ENCODE data around the gene HIF3A. TPM values are rescaled to one million over a fixed set of nuclear protein-coding genes. Genes with fewer than 3 reads are reported as not detected.
"Not testable (repeated sequence)": the region's sequence is repeated elsewhere in the genome, so short reads cannot be mapped to it uniquely, and the experiment has no call there.

The HIF3A gene
- total RNA-seq, 1 donor from 2014 or later = 12.6 TPM

- H3K36me3 ChIP-seq (ENCODE audit: insufficient read depth, low read length) = no peaks in the 10 kb centered on the region
- peaks cover 8% of the 10 kb centered on the region for H3K9me3 ChIP-seq (ENCODE audit: insufficient read depth, low read depth, low read length)
- H3K4me3 ChIP-seq (ENCODE audit: insufficient read depth, low read depth, low read length) = no peak overlapping the region
- peaks cover 40% of the 10 kb centered on the region for H3K36me3 Mint-ChIP-seq (ENCODE audit: low read depth, unreplicated experiment)
- H3K27ac Mint-ChIP-seq (ENCODE audit: unreplicated experiment) = no peak overlapping the region
- H3K27me3 ChIP-seq (ENCODE audit: insufficient read depth, low read length) = no peaks in the 10 kb centered on the region
- no peak overlapping the region for H3K27ac ChIP-seq (ENCODE audit: low read depth, low read length)
- no peak overlapping the region for H3K4me3 Mint-ChIP-seq (ENCODE audit: unreplicated experiment)
- DNase-seq (ENCODE audit: low read depth) (no peak), FAIRE-seq (no peak)
- H3K27me3 Mint-ChIP-seq (ENCODE audit: low read depth, unreplicated experiment) = no peaks in the 10 kb centered on the region
- no peaks in the 10 kb centered on the region for H3K4me1 ChIP-seq (ENCODE audit: insufficient read depth, low read length)
- H3K4me1 Mint-ChIP-seq (ENCODE audit: low read depth, unreplicated experiment) = no peaks in the 10 kb centered on the region
- no peaks in the 10 kb centered on the region for H4K20me1 ChIP-seq (ENCODE audit: insufficient read depth, low read length)
- H3K9me3 Mint-ChIP-seq (ENCODE audit: unreplicated experiment) = peaks cover 19% of the 10 kb centered on the region
- no peak overlapping the region for H2AFZ ChIP-seq (ENCODE audit: low read depth, low read length)
- no peaks in the 10 kb centered on the region for H3K79me2 ChIP-seq (ENCODE audit: insufficient read depth, low read length)
- TF ChIP-seq CTCF (IDR thresholded peaks at IDR 0.05; ENCODE audit: insufficient read depth, low read depth, low read length) (no peak), EZH2 (IDR thresholded peaks at IDR 0.05; ENCODE audit: insufficient read depth, low read length) (no peak)
- H3K9ac ChIP-seq (ENCODE audit: low read length) = no peak overlapping the region
- H3K4me2 ChIP-seq (ENCODE audit: low read length) = no peak overlapping the region
Observed at GRCh38 chr19:46321653-46322052, 24.8 kb downstream of the HIF3A start.

GRCh38 chr19:46323227-46323626 lies 26.4 kb downstream of the HIF3A start:
- not testable (repeated sequence) for H4K20me1 ChIP-seq (ENCODE audit: insufficient read depth, low read length); H3K4me1 Mint-ChIP-seq (ENCODE audit: low read depth, unreplicated experiment); H3K27me3 Mint-ChIP-seq (ENCODE audit: low read depth, unreplicated experiment); H3K4me1 ChIP-seq (ENCODE audit: insufficient read depth, low read length); FAIRE-seq; H3K4me3 ChIP-seq (ENCODE audit: insufficient read depth, low read depth, low read length); H3K36me3 ChIP-seq (ENCODE audit: insufficient read depth, low read length); H3K79me2 ChIP-seq (ENCODE audit: insufficient read depth, low read length); H3K27me3 ChIP-seq (ENCODE audit: insufficient read depth, low read length); H3K4me2 ChIP-seq (ENCODE audit: low read length); H3K27ac ChIP-seq (ENCODE audit: low read depth, low read length); H3K4me3 Mint-ChIP-seq (ENCODE audit: unreplicated experiment); H3K27ac Mint-ChIP-seq (ENCODE audit: unreplicated experiment); DNase-seq (ENCODE audit: low read depth); H3K9ac ChIP-seq (ENCODE audit: low read length); H2AFZ ChIP-seq (ENCODE audit: low read depth, low read length)
- peaks cover 17% of the 10 kb centered on the region for H3K9me3 ChIP-seq (ENCODE audit: insufficient read depth, low read depth, low read length)
- H3K9me3 Mint-ChIP-seq (ENCODE audit: unreplicated experiment) = peaks cover 27% of the 10 kb centered on the region
- H3K36me3 Mint-ChIP-seq (ENCODE audit: low read depth, unreplicated experiment) = peaks cover 46% of the 10 kb centered on the region

- no peak for FAIRE-seq
Observed at GRCh38 chr19:46324277-46324676, 27.4 kb downstream of the HIF3A start.

More at GRCh38 chr19:46324277-46324676, 27.4 kb downstream of the HIF3A start:
- Histone ChIP-seq H3K27me3 (ENCODE audit: insufficient read depth, low read length) (no peaks in the 10 kb centered on the region), H3K79me2 (ENCODE audit: insufficient read depth, low read length) (no peaks in the 10 kb centered on the region), H3K4me1 (ENCODE audit: insufficient read depth, low read length) (no peaks in the 10 kb centered on the region), H3K27ac (ENCODE audit: low read depth, low read length) (no peak overlapping the region), H3K4me3 (ENCODE audit: insufficient read depth, low read depth, low read length) (no peak overlapping the region), H3K9me3 (ENCODE audit: insufficient read depth, low read depth, low read length) (peaks cover 17% of the 10 kb centered on the region), H3K9ac (ENCODE audit: low read length) (no peak overlapping the region), H3K4me2 (ENCODE audit: low read length) (no peak overlapping the region), H2AFZ (ENCODE audit: low read depth, low read length) (no peak overlapping the region), H4K20me1 (ENCODE audit: insufficient read depth, low read length) (no peaks in the 10 kb centered on the region), H3K36me3 (ENCODE audit: insufficient read depth, low read length) (no peaks in the 10 kb centered on the region)
- no peak for TF ChIP-seq CTCF (IDR thresholded peaks at IDR 0.05; ENCODE audit: insufficient read depth, low read depth, low read length)
- no peak for TF ChIP-seq EZH2 (IDR thresholded peaks at IDR 0.05; ENCODE audit: insufficient read depth, low read length)
- Mint-ChIP-seq H3K36me3 (ENCODE audit: low read depth, unreplicated experiment) (peaks cover 49% of the 10 kb centered on the region), H3K4me3 (ENCODE audit: unreplicated experiment) (no peak overlapping the region), H3K4me1 (ENCODE audit: low read depth, unreplicated experiment) (no peaks in the 10 kb centered on the region), H3K27ac (ENCODE audit: unreplicated experiment) (no peak overlapping the region), H3K9me3 (ENCODE audit: unreplicated experiment) (peaks cover 29% of the 10 kb centered on the region), H3K27me3 (ENCODE audit: low read depth, unreplicated experiment) (no peaks in the 10 kb centered on the region)
- no peak for DNase-seq (ENCODE audit: low read depth)

Data from astrocyte (in vitro differentiated cells and primary cell).